ENCODE measurements around the gene SPAG4.
A peak's percentile ranks its signal among the peaks of the same experiment; 100 is the strongest.

Gene SPAG4, protein sequence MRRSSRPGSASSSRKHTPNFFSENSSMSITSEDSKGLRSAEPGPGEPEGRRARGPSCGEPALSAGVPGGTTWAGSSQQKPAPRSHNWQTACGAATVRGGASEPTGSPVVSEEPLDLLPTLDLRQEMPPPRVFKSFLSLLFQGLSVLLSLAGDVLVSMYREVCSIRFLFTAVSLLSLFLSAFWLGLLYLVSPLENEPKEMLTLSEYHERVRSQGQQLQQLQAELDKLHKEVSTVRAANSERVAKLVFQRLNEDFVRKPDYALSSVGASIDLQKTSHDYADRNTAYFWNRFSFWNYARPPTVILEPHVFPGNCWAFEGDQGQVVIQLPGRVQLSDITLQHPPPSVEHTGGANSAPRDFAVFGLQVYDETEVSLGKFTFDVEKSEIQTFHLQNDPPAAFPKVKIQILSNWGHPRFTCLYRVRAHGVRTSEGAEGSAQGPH

DNA sequence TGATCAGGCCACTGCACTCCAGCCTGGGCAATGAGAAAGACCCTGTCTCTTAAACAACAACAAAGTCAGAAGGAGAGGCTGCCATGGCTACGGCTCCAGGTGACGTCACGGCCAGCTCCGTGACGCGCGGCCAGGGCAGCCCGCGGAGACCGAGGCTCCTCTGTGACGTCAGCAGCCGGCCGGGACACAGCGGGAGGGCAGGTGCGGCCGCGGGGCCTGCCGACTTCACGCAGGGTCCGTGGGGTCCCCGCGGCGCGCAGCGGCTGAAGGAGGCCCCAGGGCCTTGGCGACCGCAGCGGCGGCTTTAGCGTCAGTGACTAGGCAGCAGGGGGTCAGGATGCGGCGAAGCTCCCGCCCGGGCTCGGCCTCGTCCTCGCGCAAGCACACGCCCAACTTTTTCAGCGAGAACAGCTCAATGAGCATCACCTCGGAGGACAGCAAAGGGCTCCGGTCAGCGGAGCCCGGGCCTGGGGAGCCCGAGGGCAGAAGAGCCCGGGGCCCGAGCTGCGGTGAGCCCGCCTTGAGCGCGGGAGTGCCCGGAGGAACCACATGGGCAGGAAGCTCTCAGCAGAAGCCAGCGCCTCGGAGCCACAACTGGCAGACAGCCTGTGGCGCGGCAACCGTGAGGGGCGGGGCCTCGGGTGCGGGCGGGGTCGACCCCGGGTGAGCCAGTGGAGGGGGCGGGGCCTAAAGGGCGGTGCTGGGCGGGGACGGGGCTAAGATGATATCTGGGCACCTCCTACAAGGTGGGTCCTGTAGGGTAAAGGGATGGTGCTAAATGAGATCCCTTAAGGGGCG, at the start of gene SPAG4:
Gene SPAG4 (plus strand): TSS at position 163 of the 798 bp plus-strand sequence. CDS start 175 bp downstream, at position 338.
- Mint-ChIP-seq H3K27me3 (no peaks in the 10 kb centered on the region), H3K9me3 (no peaks in the 10 kb centered on the region), H3K27ac (peak within 1 kb of the TSS; percentile 100), H3K4me1 (peaks cover 28% of the 10 kb centered on the region), H3K4me3 (peak within 1 kb of the TSS; percentile 93), H3K36me3 (no peaks in the 10 kb centered on the region)
- ATAC-seq (ENCODE audit: low read depth) (peak; percentile 72), DNase-seq (ENCODE audit: low spot score in 2 of 2) (peak; percentile 97 to 98)

DNA sequence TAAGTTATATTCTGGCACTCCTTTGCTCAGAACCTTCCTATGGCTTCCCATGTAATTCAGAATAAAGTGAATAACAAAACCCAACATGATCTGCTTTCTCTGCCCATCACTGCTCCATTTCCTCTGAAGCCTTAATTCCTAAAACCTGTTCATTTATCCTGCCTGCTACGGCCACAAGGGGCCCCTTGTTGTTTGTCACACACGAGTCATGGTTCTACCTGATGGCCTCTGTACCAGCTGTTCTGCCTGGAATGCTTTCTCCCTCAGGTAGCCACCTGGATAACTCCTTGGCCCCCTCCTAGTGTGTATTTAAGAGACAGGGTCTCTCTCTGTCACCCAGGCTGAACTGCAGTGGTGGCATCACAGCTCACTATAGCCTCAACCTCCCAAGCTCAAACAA, 47.0 kb upstream of the SPAG4 start:
- H3K27ac Mint-ChIP-seq: no peak overlapping the region
- H3K36me3 Mint-ChIP-seq: peaks cover 2% of the 10 kb centered on the region
- H3K27me3 Mint-ChIP-seq: peaks cover 2% of the 10 kb centered on the region
- ATAC-seq (ENCODE audit: low read depth): no peak
- H3K4me3 Mint-ChIP-seq: no peak overlapping the region
- peaks cover 4% of the 10 kb centered on the region for H3K9me3 Mint-ChIP-seq
- DNase-seq (ENCODE audit: low spot score in 2 of 2): no peak
- H3K4me1 Mint-ChIP-seq: no peaks in the 10 kb centered on the region

DNA sequence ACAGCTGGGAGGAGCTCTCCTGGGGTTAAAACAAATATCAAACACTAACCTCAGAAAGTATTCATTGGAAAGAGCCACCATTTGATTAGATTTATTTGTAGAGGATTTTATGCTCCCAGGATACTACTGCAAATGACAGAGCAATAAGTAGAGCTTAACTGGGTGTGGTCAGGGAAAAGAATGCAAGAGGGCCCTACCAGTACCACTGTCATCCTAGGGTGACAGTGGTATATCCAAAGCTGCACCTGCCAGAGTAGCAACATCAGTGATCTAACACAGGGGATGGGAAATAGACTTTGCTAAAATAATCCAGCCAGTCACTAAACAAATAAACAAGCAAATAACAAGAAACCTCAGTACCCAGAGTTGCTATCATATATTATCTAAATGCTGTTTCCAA, 44.1 kb upstream of the SPAG4 start:
- H3K4me3 Mint-ChIP-seq: no peak overlapping the region
- no peak overlapping the region for H3K27ac Mint-ChIP-seq
- H3K36me3 Mint-ChIP-seq: peaks cover 2% of the 10 kb centered on the region
- peaks cover 5% of the 10 kb centered on the region for H3K27me3 Mint-ChIP-seq
- ATAC-seq (ENCODE audit: low read depth) (no peak), DNase-seq (ENCODE audit: low spot score in 2 of 2) (no peak)
- no peaks in the 10 kb centered on the region for H3K4me1 Mint-ChIP-seq
- H3K9me3 Mint-ChIP-seq: peaks cover 4% of the 10 kb centered on the region

DNA sequence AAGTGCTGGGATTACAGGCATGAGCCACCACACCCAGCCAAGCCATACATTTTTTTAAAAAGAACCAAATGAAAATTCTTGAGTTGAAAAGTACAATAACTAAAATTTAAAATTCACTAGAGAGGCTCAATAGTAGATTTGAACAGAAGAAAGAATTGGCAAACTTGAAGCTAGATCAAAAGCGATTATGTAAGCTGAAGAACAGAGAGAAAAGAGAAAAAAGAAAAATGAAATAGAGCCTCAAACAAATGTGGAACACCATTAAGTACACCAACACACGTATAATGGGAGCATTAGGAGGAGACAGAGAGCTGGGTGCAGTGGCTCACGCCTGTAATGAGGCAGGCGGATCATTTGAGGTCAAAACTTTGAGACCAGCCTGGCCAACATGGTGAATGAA, 42.8 kb upstream of the SPAG4 start:
- H3K4me1 Mint-ChIP-seq: no peaks in the 10 kb centered on the region
- no peak overlapping the region for H3K4me3 Mint-ChIP-seq
- DNase-seq (ENCODE audit: low spot score in 2 of 2): no peak
- ATAC-seq (ENCODE audit: low read depth): no peak
- peaks cover 5% of the 10 kb centered on the region for H3K27me3 Mint-ChIP-seq
- no peak overlapping the region for H3K27ac Mint-ChIP-seq
- H3K9me3 Mint-ChIP-seq: peaks cover 4% of the 10 kb centered on the region
- H3K36me3 Mint-ChIP-seq: peaks cover 2% of the 10 kb centered on the region

DNA sequence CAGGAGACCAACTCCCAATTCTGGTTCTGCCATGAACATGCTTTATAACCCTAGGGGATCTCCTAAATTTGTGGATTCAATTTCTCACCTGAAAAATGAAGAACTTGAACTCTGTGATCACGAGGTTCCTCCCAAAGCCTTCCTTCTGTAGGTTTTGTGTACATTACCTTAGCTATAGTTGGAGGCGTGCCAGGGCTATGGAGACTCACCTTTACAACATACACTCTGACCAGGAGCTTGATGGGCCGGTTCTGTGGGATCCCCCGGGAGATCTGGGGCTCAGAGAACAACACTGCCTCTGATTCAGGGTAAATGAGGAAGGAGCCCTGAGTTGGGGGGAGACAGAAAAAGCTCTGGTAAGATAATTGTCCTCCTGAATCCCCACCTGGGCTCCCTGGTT, 39.7 kb upstream of the SPAG4 start:
- H3K4me3 Mint-ChIP-seq: no peak overlapping the region
- H3K36me3 Mint-ChIP-seq: peaks cover 2% of the 10 kb centered on the region
- ATAC-seq (ENCODE audit: low read depth) (no peak), DNase-seq (ENCODE audit: low spot score in 2 of 2) (no peak)
- H3K4me1 Mint-ChIP-seq: no peaks in the 10 kb centered on the region
- H3K9me3 Mint-ChIP-seq: peaks cover 4% of the 10 kb centered on the region
- H3K27me3 Mint-ChIP-seq: peaks cover 13% of the 10 kb centered on the region
- no peak overlapping the region for H3K27ac Mint-ChIP-seq

DNA sequence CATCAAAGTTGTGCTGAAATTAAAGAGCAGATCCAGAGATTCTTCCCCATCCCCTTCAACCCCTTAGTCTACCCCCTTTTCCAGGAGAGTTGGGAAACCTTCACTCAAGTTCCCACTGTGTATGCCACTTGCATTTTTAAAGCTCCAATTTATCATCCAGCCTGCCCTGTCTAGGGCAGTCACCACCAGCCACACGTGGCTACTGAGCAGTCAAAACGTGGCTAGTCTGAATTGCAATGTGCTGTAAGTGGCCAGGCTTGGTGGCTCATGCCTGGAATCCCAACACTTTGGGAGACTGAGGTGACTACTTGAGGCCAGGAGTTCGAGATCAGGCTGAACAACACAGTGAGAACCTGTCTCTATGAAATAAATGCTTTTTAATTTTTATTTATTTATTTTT, 38.8 kb upstream of the SPAG4 start:
- Mint-ChIP-seq H3K27me3 (peaks cover 13% of the 10 kb centered on the region), H3K9me3 (peaks cover 6% of the 10 kb centered on the region), H3K36me3 (peaks cover 2% of the 10 kb centered on the region), H3K27ac (no peak overlapping the region), H3K4me1 (no peaks in the 10 kb centered on the region), H3K4me3 (no peak overlapping the region)
- ATAC-seq (ENCODE audit: low read depth) (no peak), DNase-seq (ENCODE audit: low spot score in 2 of 2) (no peak)

DNA sequence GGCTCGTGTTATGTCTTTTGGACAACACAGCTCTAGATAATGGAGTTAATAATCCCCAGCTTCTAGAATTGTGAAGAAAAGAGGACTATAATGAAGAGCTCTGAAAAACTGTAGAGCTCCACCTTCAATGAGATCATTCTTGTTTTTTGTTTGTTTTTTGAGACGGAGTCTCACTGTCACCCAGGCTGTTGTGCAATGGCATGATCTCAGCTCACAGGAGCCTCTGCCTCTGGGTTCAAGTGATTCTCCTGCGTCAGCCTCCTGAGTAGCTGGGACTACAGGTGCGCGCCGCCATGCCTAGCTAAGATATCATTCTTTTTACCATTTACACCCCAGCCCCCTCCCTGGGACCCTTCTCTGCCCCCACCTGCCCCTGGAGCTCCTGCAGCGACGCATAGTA, 37.2 kb upstream of the SPAG4 start:
- Mint-ChIP-seq H3K4me3 (no peak overlapping the region), H3K9me3 (peaks cover 6% of the 10 kb centered on the region), H3K27me3 (peaks cover 15% of the 10 kb centered on the region), H3K36me3 (no peaks in the 10 kb centered on the region), H3K27ac (no peak overlapping the region), H3K4me1 (no peaks in the 10 kb centered on the region)
- no peak for ATAC-seq (ENCODE audit: low read depth)
- no peak for DNase-seq (ENCODE audit: low spot score in 2 of 2)

DNA sequence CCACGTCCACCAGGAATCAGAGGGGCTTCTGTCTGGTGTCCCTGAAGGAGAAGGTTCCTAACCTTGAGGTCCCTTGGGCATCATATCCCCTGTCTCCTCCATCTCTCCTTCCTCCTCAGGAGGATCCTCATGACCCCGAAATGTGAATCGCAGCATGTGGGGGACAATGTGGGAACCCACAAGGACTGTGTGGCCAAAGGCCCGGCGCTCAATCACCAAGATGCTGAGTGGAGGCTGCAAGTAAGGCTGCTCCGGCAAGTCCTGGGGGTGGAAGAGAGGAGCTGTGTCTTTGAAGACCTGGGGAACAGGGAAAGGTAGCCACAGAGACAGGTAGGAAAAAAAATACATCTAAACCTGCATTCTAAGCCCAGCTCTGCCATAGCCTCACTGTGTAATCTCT, 36.4 kb upstream of the SPAG4 start:
- ATAC-seq (ENCODE audit: low read depth): no peak
- no peaks in the 10 kb centered on the region for H3K4me1 Mint-ChIP-seq
- H3K9me3 Mint-ChIP-seq: peaks cover 6% of the 10 kb centered on the region
- H3K36me3 Mint-ChIP-seq: no peaks in the 10 kb centered on the region
- peaks cover 17% of the 10 kb centered on the region for H3K27me3 Mint-ChIP-seq
- no peak overlapping the region for H3K27ac Mint-ChIP-seq
- no peak for DNase-seq (ENCODE audit: low spot score in 2 of 2)
- H3K4me3 Mint-ChIP-seq: no peak overlapping the region

DNA sequence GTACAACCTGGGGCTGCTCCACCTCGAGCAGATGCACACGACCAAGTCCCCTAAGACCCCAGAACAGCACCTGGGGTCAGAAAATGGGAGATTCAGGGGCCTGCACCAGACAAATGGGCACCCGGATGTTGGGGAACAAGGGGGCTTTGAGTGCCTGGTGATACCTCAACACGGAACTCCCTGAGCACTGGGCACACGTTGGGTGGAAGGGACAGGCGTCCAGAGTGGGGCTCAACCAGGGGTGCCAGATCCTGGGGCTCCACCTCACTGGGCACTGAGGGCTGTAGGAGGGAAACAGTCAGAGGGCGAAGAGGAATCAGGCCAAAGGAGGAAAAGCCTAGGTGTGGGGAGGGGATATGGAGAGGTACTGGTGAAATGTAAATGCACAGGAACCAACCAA, 33.5 kb upstream of the SPAG4 start:
- Mint-ChIP-seq H3K27ac (no peak overlapping the region), H3K4me1 (no peaks in the 10 kb centered on the region), H3K9me3 (peaks cover 6% of the 10 kb centered on the region), H3K4me3 (no peak overlapping the region), H3K27me3 (peaks cover 24% of the 10 kb centered on the region), H3K36me3 (no peaks in the 10 kb centered on the region)
- DNase-seq (ENCODE audit: low spot score in 2 of 2) (no peak), ATAC-seq (ENCODE audit: low read depth) (no peak)

DNA sequence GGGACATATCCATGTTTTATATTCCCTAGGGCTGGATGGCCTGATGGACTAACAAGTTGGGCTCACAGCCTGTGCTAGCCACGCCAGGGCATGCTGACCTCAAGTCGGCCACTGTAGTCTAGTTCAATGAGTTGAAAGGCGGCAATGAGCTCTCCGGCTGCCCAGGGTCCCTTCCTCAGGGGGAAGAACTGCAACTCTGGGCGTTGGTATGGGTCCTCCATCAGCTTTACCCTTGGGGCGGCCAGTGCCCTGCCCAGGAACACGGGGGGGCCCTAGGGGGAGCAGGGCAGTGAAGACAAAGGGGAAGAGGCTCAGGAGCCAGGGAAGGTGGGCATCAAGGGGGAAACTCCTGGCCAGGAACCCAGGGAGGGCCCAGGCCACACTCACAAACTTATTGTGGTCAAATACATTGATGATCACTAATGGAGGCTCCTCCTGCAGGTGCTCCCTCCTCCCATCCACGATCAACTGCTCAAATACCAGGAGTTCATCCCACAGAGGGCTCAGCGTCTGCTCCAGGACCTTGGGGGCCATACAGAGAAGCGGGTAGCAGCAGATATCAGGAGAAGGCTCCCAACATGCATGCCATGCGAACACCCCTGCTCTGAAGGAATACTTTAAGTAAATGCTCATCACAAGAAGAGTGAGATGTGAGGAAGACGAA, 32.8 kb upstream of the SPAG4 start:
- Mint-ChIP-seq H3K4me3 (no peak overlapping the region), H3K27ac (no peak overlapping the region), H3K9me3 (peaks cover 6% of the 10 kb centered on the region), H3K4me1 (no peaks in the 10 kb centered on the region), H3K36me3 (no peaks in the 10 kb centered on the region), H3K27me3 (peaks cover 24% of the 10 kb centered on the region)
- DNase-seq (ENCODE audit: low spot score in 2 of 2): no peak
- no peak for ATAC-seq (ENCODE audit: low read depth)

DNA sequence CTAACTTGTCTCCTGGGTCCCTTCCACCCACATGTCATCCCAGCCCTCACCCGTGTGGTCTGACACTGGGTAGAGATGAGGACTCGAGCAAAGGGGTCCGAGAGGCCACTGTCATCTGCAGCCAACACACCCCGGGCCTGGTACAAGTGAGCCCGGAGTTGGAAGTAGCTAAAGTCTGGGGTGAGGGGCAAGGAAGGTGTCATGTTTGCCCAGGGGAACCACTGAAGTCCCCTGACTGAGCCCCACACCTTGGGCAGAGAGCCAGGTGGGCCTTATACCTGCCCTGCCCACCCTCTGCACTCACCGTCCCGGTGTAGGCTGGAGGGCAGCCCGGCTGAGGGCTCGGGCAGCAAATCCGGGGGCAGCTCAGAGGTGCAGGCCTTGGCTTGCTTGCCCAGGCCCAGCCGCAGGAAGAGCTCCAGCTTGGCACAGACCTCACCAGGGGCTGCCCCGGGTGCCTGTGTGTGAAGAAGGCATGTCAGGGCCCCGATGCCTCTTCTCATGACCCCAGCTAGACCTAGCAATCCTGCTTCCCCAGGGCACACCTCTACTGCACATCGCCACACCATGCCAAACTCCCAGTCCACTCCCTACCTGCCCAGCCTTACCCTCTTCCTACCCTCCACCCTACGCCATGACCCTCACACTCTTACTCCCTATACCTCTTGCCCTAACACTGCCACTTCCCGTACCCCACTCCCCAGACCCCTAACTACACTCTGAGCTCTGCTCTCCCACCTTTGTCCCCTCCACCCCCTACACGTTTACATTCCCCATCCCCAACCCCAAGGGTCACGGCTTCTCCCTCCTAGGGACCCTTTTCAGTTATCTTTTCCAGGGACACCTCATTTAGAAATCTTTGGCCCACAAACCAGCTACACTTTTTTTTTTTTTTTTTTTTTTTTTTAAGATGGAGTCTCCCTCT, 31.7 kb upstream of the SPAG4 start:
- Mint-ChIP-seq H3K27me3 (peaks cover 20% of the 10 kb centered on the region), H3K36me3 (no peaks in the 10 kb centered on the region), H3K4me3 (no peak overlapping the region), H3K4me1 (no peaks in the 10 kb centered on the region), H3K27ac (no peak overlapping the region), H3K9me3 (peaks cover 6% of the 10 kb centered on the region)
- DNase-seq (ENCODE audit: low spot score in 2 of 2) (no peak), ATAC-seq (ENCODE audit: low read depth) (no peak)

DNA sequence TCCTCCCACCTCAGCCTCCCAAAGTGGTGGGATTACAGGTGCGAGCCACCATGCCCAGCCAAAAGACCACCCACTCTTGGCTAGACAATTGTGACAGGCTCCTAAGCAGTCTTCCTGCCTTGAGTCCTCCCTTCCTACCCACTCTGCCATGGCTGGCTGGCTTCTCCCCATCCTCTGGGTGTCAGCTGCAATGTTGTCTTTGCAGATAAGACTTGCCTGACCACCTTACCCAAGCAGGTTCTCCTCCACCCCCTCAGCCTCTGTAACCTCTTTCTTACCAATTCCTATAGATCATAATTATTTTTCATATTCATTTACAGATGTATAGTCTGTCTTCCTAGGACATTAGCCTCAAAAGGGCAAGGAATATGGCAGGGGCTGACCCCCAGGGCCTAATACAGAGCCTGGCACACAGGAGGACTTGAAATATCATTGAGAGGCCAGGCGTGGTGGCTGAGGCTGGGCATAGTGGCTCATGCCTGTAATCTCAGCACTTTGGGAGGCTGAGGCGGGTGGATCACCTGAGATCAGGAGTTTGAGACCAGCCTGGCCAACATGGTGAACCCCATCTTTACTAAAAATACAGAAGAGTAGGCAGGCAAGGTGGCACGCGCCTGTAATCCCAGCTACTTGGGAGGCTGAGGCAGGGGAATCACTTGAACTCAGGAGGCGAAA, 28.7 kb upstream of the SPAG4 start:
- peaks cover 16% of the 10 kb centered on the region for H3K27me3 Mint-ChIP-seq
- DNase-seq (ENCODE audit: low spot score in 2 of 2): no peak
- H3K36me3 Mint-ChIP-seq: no peaks in the 10 kb centered on the region
- peaks cover 4% of the 10 kb centered on the region for H3K9me3 Mint-ChIP-seq
- no peaks in the 10 kb centered on the region for H3K4me1 Mint-ChIP-seq
- no peak overlapping the region for H3K4me3 Mint-ChIP-seq
- ATAC-seq (ENCODE audit: low read depth): no peak
- H3K27ac Mint-ChIP-seq: no peak overlapping the region

DNA sequence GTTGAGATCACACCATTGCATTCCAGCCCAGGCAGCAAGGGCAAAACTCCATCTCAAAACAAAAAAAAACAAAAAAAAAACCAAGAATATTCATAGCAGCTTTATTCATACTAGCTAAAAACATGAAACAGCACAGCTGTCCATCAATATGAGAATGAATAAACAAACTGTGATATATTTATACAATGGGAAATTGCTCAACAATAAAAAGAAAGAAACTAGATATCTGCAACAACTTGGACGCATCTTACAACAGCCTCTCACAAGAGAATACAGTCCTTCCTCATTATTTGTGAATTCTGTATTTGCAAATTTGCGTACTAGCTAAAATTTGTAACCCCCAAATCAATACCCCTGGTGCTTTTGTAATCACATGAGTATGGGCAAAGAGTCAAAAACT, 28.2 kb upstream of the SPAG4 start:
- DNase-seq (ENCODE audit: low spot score in 2 of 2): no peak
- ATAC-seq (ENCODE audit: low read depth): no peak
- Mint-ChIP-seq H3K36me3 (no peaks in the 10 kb centered on the region), H3K27ac (no peak overlapping the region), H3K27me3 (peaks cover 12% of the 10 kb centered on the region), H3K4me3 (no peak overlapping the region), H3K4me1 (no peaks in the 10 kb centered on the region), H3K9me3 (no peaks in the 10 kb centered on the region)

All from memory B cell (primary cell).